ENCODE results near the gene RSRC1.
A peak's percentile ranks its signal among the peaks of the same experiment; 100 is the strongest.

Gene RSRC1

DNA sequence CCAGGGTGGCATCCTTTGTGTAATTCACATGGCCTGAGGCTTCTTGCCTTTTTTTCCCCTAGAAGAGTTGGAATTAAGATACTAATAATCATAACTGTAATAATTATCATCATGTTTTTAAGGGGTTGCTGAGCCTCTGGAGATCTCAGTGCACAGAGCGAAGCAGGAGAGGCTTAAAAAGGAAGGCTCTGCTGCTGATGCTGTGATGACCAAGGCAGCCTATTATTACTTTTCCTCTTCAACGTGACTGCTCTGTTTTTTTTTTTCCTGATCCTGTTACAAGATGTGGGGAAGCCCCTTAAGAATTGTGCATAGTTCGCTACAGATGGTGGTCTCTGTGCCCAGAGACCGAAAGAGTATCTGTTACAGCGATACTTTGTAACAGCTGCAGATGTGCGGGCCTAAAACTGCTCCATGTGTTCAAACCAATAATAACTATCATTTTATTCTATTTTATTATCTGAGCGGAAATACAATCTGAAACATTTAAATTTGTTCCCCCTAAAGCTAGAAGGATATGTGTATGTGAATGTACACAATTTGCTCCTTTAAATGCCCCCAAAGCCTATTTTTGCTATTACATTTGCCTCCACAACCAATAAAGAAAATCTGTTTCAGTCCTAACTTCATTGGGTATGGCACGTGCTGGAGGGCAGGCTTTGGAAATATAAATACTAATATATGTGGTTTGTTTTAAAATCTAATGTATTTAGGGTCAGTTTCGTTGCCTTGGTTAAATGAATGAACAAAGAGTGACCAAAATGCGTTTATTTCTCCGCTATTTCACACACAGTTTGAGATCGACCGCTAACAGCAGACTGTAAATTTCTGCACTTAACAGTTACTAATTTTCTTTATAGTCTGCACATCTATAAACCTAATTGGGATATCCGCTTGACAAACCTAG, 8.3 kb upstream of the RSRC1 start:
- H3K27ac ChIP-seq (ENCODE audit: low read depth, low read length): no peak overlapping the region
- no peaks in the 10 kb centered on the region for H3K36me3 ChIP-seq (ENCODE audit: insufficient read depth, low read length)
- H3K4me3 ChIP-seq (ENCODE audit: low read length): no peak overlapping the region
- peaks cover 100% of the 10 kb centered on the region for H3K27me3 ChIP-seq (ENCODE audit: insufficient read depth, low read length)
- peaks cover 47% of the 10 kb centered on the region for H3K4me1 ChIP-seq (ENCODE audit: insufficient read depth, low read length)
- H3K9me3 ChIP-seq (ENCODE audit: insufficient read depth, low read depth, low read length): no peaks in the 10 kb centered on the region
- WGBS: 34% methylated on average over 12 of the region's 14 CpGs
- no peak overlapping the region for H3K9ac ChIP-seq (ENCODE audit: low read depth, low read length)

DNA sequence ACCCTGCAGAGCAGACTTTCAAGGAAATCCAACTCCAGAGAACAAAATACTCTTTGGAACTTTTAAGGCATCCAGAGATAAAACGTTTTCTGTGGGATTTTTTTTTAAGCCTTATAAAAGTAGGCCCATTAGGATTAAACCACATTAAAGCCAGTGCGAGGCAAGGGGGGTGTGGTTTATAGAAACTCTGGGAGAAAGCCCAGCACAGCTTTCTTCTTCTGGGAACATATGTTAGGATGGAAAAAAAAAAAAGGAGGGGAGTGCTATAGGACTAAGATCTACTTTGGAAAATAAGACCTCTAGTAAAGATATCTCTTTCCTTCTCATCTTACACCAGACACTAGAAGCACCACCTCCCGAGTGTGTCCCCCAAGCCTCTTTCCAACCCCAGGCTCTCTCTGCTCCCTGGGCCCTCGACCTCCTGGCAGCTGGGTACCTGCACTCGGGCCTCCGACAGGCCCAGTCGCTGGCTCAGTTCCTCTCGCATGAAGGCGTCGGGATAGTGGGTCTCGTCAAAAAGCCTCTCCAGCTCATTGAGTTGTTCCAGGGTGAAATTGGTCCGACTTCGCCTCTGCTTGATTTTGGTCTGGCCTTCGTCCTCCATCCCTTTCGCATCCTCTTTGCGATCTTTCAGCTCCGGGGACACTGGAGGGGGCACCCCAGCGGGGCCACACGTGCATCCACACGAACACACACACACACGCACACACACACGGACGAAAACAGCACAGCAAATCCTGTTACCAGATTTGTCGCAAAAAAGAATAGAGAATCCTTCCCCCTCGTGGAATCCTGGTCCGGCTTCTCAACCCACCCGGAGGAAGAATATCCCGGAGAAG, 7.4 kb upstream of the RSRC1 start:
- Histone ChIP-seq H3K36me3 (ENCODE audit: insufficient read depth, low read length) (no peaks in the 10 kb centered on the region), H3K4me1 (ENCODE audit: insufficient read depth, low read length) (peaks cover 50% of the 10 kb centered on the region), H3K27ac (ENCODE audit: low read depth, low read length) (no peak overlapping the region), H3K27me3 (ENCODE audit: insufficient read depth, low read length) (peaks cover 100% of the 10 kb centered on the region), H3K9me3 (ENCODE audit: insufficient read depth, low read depth, low read length) (no peaks in the 10 kb centered on the region), H3K9ac (ENCODE audit: low read depth, low read length) (no peak overlapping the region), H3K4me3 (ENCODE audit: low read length) (peak overlapping the region; percentile 49)
- WGBS: 2% methylated on average over 28 of the region's 28 CpGs

DNA sequence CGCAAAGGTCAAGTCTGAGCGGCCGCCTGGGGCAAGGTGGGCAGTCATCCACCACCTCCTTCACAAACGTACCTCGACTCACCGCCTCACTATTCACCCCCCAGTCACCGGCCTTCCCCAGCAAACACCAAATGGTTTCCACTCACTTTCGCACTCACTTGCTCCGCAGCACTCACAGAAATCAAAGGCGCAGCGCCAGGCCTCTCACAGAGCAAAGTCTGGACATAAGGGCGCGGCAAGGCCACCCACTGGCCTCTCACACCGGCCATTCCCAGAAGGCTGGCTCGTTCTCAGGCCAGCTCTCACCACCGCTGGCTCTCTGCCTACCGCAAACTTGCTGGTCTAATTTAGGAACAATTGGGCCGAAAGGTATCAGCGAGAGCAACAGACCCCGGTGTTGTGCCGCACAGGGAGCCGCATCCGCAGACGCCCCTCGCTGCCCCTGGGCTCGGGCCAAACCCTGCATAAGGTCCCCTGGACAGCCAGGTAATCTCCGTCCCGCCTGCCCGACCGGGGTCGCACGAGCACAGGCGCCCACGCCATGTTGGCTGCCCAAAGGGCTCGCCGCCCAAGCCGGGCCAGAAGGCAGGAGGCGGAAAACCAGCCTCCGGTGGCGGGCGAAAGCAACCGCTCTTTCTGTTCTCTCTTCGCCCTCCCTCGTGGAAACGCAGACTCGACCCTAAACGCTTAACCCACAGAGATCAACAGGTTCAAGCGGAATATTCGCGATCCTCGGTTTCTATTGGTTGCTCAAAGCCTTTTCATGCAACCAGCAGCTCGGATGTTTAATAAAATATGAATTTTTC, 6.6 kb upstream of the RSRC1 start:
- peak overlapping the region; percentile 49 for H3K4me3 ChIP-seq (ENCODE audit: low read length)
- no peaks in the 10 kb centered on the region for H3K36me3 ChIP-seq (ENCODE audit: insufficient read depth, low read length)
- no peak overlapping the region for H3K27ac ChIP-seq (ENCODE audit: low read depth, low read length)
- WGBS: under 1% methylated on average over 52 of the region's 52 CpGs
- H3K9me3 ChIP-seq (ENCODE audit: insufficient read depth, low read depth, low read length): no peaks in the 10 kb centered on the region
- H3K4me1 ChIP-seq (ENCODE audit: insufficient read depth, low read length): peaks cover 58% of the 10 kb centered on the region
- peaks cover 100% of the 10 kb centered on the region for H3K27me3 ChIP-seq (ENCODE audit: insufficient read depth, low read length)
- H3K9ac ChIP-seq (ENCODE audit: low read depth, low read length): no peak overlapping the region

DNA sequence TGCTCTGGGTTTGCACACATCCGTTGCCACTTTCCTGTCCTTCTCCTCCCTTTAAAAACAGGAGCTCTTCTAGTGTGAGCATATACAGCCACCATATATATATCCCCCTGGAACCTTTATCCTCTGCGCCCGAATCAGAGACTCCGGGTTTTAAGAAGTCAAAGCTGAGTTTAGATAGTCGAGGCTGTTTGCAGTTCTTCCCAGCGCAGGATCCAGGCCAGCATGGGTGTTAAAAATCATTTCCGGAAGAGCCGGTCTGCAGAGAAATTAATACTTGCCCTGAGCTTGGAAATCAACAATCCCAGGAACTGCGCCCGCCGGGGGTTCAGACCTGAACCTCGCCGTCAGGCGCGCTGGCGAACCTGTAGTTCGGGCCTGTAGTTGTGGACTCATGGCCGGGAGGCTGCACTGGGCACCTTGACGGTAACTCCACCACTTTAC, 6.0 kb upstream of the RSRC1 start:
- Histone ChIP-seq H3K9me3 (ENCODE audit: insufficient read depth, low read depth, low read length) (no peaks in the 10 kb centered on the region), H3K9ac (ENCODE audit: low read depth, low read length) (no peak overlapping the region)
- 2% methylated on average over 19 of the region's 19 CpGs for WGBS

DNA sequence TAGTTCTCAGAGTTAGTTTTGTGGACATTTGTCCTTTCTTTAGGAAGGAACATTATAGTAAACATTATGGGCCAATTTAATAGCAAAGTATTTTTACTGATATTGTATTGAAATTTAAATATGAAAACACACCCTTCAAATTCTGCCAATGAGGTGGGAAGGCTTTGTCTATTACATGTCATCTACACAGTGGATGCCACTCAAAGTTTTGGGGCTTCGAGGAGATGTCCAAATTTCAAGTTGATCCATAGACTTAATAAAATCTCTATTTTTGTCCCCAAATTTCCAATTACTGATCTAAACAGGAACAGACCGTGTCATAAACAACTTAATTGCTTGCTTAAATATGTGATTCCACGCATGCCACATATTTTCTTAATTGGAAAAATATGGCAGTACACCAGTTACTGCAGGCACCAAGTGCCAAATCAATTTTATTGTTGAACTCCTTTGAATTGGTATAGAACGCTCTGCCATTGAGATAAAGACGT, 5.4 kb upstream of the RSRC1 start:
- peaks cover 48% of the 10 kb centered on the region for H3K4me1 ChIP-seq (ENCODE audit: insufficient read depth, low read length)
- H3K9ac ChIP-seq (ENCODE audit: low read depth, low read length): no peak overlapping the region
- H3K4me3 ChIP-seq (ENCODE audit: low read length): peak overlapping the region; percentile 49; the same call in 1 of the 2 replicates
- H3K9me3 ChIP-seq (ENCODE audit: insufficient read depth, low read depth, low read length): no peaks in the 10 kb centered on the region
- WGBS: 12% methylated on average over 5 of the region's 5 CpGs
- peaks cover 100% of the 10 kb centered on the region for H3K27me3 ChIP-seq (ENCODE audit: insufficient read depth, low read length)
- H3K36me3 ChIP-seq (ENCODE audit: insufficient read depth, low read length): no peaks in the 10 kb centered on the region
- no peak overlapping the region for H3K27ac ChIP-seq (ENCODE audit: low read depth, low read length)

More for the DNA sequence above, 6.0 kb upstream of the RSRC1 start:
- Histone ChIP-seq H3K36me3 (ENCODE audit: insufficient read depth, low read length) (no peaks in the 10 kb centered on the region), H3K27ac (ENCODE audit: low read depth, low read length) (no peak overlapping the region), H3K27me3 (ENCODE audit: insufficient read depth, low read length) (peaks cover 100% of the 10 kb centered on the region), H3K4me1 (ENCODE audit: insufficient read depth, low read length) (peaks cover 53% of the 10 kb centered on the region), H3K4me3 (ENCODE audit: low read length) (peak overlapping the region; percentile 49)

DNA sequence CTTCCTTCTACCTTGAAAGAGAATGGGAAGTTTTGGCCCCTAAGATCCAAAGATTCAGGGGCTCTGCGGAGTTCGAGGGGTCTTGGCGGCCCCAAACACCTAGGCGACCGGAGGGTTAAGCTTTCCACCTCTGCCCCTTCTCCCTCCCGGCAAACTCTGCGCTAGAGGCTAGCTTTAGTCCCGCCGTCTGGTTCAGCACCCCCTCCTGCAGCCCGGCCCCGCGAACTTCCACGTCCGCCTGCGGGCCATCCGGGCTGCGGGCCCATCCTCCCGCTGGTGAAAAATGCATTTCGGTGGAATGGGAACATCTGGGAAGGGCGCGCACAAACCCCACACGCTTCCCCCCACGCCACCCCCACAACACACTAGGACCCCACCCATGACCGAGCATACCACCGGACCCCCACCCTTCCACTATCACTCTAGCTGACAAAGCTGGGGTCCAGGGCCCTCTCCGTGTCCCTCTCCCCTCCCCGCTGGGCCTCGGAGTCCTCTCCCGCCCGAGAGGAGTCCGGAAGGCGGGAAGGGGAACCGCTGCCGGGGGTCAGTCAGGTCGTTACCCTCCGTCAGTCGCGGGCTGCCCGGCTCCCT, 4.7 kb upstream of the RSRC1 start:
- Histone ChIP-seq H3K9ac (ENCODE audit: low read depth, low read length) (no peak overlapping the region), H3K27me3 (ENCODE audit: insufficient read depth, low read length) (peaks cover 94% of the 10 kb centered on the region), H3K27ac (ENCODE audit: low read depth, low read length) (no peak overlapping the region), H3K4me1 (ENCODE audit: insufficient read depth, low read length) (peaks cover 41% of the 10 kb centered on the region), H3K9me3 (ENCODE audit: insufficient read depth, low read depth, low read length) (no peaks in the 10 kb centered on the region), H3K4me3 (ENCODE audit: low read length) (peak overlapping the region; percentile 52), H3K36me3 (ENCODE audit: insufficient read depth, low read length) (no peaks in the 10 kb centered on the region)
- under 1% methylated on average over 39 of the region's 39 CpGs for WGBS

DNA sequence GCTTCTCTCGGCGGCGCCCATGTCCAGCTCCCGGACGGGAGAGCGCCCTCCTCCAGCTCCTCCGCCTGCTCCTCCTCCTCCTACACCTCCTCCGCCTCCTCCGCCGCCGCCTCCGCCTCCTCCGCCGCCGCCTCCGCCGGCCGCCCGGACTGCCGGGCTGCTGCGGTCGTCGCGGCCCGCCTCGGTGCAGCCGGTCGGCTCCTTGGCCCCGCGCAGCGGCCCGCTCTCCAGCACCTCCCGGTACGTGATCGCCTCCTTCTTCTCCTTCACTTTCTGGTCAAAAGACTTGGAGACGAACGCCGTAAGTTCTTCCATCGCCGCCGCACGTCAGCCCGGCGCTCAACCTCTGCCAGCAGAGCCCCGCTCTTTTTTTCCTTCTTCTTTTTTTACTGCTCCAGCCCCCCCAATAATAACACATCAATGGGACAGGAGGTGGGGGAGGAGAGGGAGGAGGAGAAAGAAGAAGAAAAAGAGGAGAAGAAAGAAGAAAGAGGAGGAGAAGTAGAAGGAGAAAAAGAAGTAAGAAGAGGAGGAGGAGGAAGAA, 4.1 kb upstream of the RSRC1 start:
- no peaks in the 10 kb centered on the region for H3K36me3 ChIP-seq (ENCODE audit: insufficient read depth, low read length)
- H3K4me1 ChIP-seq (ENCODE audit: insufficient read depth, low read length): peaks cover 35% of the 10 kb centered on the region
- under 1% methylated on average over 45 of the region's 45 CpGs for WGBS
- peaks cover 88% of the 10 kb centered on the region for H3K27me3 ChIP-seq (ENCODE audit: insufficient read depth, low read length)
- H3K9ac ChIP-seq (ENCODE audit: low read depth, low read length): no peak overlapping the region
- H3K4me3 ChIP-seq (ENCODE audit: low read length): peak overlapping the region; percentile 52
- H3K27ac ChIP-seq (ENCODE audit: low read depth, low read length): no peak overlapping the region
- H3K9me3 ChIP-seq (ENCODE audit: insufficient read depth, low read depth, low read length): no peaks in the 10 kb centered on the region

DNA sequence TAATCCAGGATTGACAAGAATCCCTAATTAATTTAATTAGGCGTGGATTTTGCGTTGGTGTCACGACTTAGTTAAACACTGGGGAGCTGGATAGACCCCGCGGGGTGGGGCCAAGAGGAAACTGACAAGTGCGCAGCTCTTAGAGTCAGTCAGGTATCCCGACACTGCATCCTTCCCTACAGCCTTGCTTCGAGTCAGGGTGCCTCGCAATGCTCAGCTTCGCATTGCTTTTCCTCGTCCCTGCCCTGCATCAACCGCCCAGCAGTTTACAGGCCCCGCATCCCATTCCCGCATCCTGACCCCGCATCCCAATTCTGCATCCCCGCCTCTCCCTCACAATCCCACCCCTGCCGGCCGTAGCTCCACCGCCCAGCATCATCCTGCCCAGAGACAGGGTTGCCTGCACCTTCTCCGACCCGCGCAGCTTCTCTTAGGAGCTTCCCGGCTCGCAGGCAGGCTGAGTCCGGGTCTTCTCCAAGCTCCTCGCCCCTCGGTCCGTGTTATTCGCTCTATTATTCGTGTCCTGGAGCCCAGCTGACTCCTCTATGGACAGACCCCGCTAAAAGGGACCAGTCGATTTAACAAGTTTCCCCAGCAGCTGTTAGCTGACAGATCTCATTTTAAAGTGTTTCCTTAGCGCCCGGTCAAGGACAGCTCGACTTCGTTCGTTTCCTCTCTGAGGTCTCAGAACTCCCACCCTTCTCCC, 3.0 kb upstream of the RSRC1 start:
- no peaks in the 10 kb centered on the region for H3K36me3 ChIP-seq (ENCODE audit: insufficient read depth, low read length)
- WGBS: under 1% methylated on average over 37 of the region's 37 CpGs
- H3K9me3 ChIP-seq (ENCODE audit: insufficient read depth, low read depth, low read length): no peaks in the 10 kb centered on the region
- no peak overlapping the region for H3K27ac ChIP-seq (ENCODE audit: low read depth, low read length)
- peaks cover 77% of the 10 kb centered on the region for H3K27me3 ChIP-seq (ENCODE audit: insufficient read depth, low read length)
- H3K9ac ChIP-seq (ENCODE audit: low read depth, low read length): no peak overlapping the region
- H3K4me1 ChIP-seq (ENCODE audit: insufficient read depth, low read length): peaks cover 30% of the 10 kb centered on the region
- peak overlapping the region; percentile 52 for H3K4me3 ChIP-seq (ENCODE audit: low read length)

DNA sequence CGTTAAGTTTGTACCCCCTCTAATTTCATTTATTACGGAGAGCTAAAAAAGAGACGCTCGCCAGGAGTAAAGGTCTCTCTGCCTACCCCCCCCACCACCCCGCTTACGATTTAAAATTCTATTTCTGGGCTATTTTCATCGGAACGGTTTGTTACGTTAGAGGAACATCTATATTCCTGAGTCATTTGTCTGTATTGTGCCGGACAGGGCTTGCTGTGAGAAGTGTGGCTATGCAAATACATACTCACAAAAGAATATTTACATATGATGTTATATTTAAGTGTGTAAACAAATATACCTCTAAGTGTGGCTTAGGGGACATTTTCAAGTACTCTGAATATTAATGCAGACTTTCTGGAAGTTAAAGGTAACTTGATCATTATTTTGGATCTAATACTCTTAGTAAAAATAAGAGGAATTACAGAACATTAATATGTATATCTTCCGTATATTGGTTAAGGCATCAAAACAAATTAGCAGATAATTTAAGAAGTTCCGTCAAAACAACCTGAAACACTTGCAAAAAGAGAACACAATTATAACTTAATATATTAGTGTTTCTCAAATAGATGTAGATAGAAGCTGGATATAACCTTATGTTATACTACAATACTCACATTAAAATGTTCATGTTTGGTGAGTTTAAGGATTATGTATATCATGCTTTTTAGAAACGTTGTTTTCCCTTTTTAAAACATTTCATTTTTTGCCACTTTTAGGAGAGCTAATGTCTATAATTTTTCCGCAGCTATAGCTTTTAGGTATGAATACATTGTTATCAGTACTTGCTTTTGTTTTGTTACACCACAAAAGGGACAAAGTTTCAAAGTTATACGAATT, 2.1 kb upstream of the RSRC1 start:
- Histone ChIP-seq H3K9me3 (ENCODE audit: insufficient read depth, low read depth, low read length) (no peaks in the 10 kb centered on the region), H3K27me3 (ENCODE audit: insufficient read depth, low read length) (peaks cover 68% of the 10 kb centered on the region), H3K4me3 (ENCODE audit: low read length) (peak overlapping the region; percentile 52), H3K9ac (ENCODE audit: low read depth, low read length) (no peak overlapping the region), H3K27ac (ENCODE audit: low read depth, low read length) (no peak overlapping the region), H3K4me1 (ENCODE audit: insufficient read depth, low read length) (peaks cover 25% of the 10 kb centered on the region), H3K36me3 (ENCODE audit: insufficient read depth, low read length) (no peaks in the 10 kb centered on the region)
- WGBS: 8% methylated on average over 5 of the region's 15 CpGs

Data from HUES64 (cell line).